Activated naive CD4-positive, alpha-beta T cell treated with anti-CD3 and anti-CD28 coated beads for 36 hours (primary cell): Measurements from ENCODE around the gene DPF3. TPM values are rescaled to one million over a fixed set of nuclear protein-coding genes. Genes with fewer than 3 reads are reported as not detected.
A peak's percentile ranks its signal among the peaks of the same experiment; 100 is the strongest.

Experiments used
- CTCF ChIA-PET: fragments of 350-600 bp; sonication (Branson Sonifier 250); formaldehyde crosslinking; loops from one replicate; lab custom pipeline; 2021; ENCODE audit warnings: antibody characterized with exemption; lab: Charles Lee
- DNase-seq: peaks from one replicate; pipeline ENCODE4 v3.0.0-alpha.2; 2020
- H3K27ac Mint-ChIP-seq: one replicate; pipeline ENCODE4 v1.8.0; 2021; ENCODE audit warnings: mild to moderate bottlenecking, mixed read lengths
- H3K27me3 Mint-ChIP-seq: one replicate; pipeline ENCODE4 v1.8.0; 2021; ENCODE audit warnings: low read depth, mixed read lengths
- H3K36me3 Mint-ChIP-seq: one replicate; pipeline ENCODE4 v1.8.0; 2021; ENCODE audit warnings: low read depth, mixed read lengths
- H3K4me1 Mint-ChIP-seq: one replicate; pipeline ENCODE4 v1.8.0; 2021; ENCODE audit warnings: low read depth, mixed read lengths
- H3K4me3 Mint-ChIP-seq: one replicate; pipeline ENCODE4 v1.8.0; 2021; ENCODE audit warnings: mild to moderate bottlenecking, moderate library complexity, mixed read lengths
- H3K9me3 Mint-ChIP-seq: one replicate; pipeline ENCODE4 v1.8.0; 2021; ENCODE audit warnings: mixed read lengths
- intact Hi-C: fragments of 100-400 bp; cut with micrococcal nuclease; formaldehyde crosslinking; loops from one replicate; pipeline ENCODE4 v1.15.1; 2023
- total RNA-seq, 2 experiments: library from RNA; stranded (reverse); gene quantifications; one replicate each; pipeline ENCODE4 v1.2.3, GENCODE V29; 2021

Gene DPF3
- total RNA-seq, 2 experiments from 2014 or later: 0.29 to 0.47 TPM

DNA sequence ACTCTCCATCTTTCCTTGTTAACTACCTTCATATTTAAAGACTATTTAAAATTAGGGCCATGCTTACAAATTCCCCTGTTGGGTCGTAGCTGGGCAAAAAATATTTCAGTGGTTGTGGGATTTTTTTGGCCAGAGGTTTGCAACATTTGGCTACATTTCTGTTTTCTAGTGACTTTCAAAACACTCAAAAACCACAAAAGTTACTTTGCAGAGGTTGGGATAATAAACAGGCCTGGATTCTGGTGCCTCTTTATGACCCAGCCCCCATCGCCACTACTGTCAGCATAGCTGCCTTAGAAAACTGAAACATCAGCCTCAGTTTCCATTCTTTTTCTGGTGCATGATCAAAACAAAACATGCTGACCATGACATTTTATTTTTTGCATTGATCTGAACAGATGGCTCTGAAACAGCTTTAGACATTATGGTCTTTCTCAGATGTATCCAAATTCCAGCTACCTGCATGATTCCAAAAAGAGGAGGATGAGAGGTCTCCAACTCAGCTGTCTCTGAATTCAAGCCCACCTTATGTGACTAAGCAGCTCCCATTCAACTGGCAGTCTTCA is 5.2 kb downstream of the DPF3 start:
- no peak overlapping the region for H3K27ac Mint-ChIP-seq
- intact Hi-C loops: no loop called here
- CTCF ChIA-PET: interaction anchor here (0.8 kb wide), 1 partner anchor 15 kb away, joined by 3 read pairs; no protein-coding TSS in a partner anchor
- H3K4me3 Mint-ChIP-seq: no peak overlapping the region
- no peak for DNase-seq
- H3K9me3 Mint-ChIP-seq: no peaks in the 10 kb centered on the region
- H3K36me3 Mint-ChIP-seq: no peaks in the 10 kb centered on the region
- peaks cover 7% of the 10 kb centered on the region for H3K4me1 Mint-ChIP-seq
- peaks cover 22% of the 10 kb centered on the region for H3K27me3 Mint-ChIP-seq

- H3K27ac Mint-ChIP-seq: no peak overlapping the region
- CTCF ChIA-PET: interaction anchor here (0.8 kb wide), 1 partner anchor 16 kb away, joined by 3 read pairs; no protein-coding TSS in a partner anchor
Observed at GRCh38 chr14:72888192-72888591, 5.7 kb downstream of the DPF3 start.

GRCh38 chr14:72887514-72887913 is 6.4 kb downstream of the DPF3 start:
- no peaks in the 10 kb centered on the region for H3K9me3 Mint-ChIP-seq
- H3K27ac Mint-ChIP-seq: no peak overlapping the region
- intact Hi-C loops: no loop called here
- no peak overlapping the region for H3K4me3 Mint-ChIP-seq
- H3K4me1 Mint-ChIP-seq: peaks cover 5% of the 10 kb centered on the region
- no peak for DNase-seq
- H3K36me3 Mint-ChIP-seq: no peaks in the 10 kb centered on the region
- CTCF ChIA-PET: interaction anchor here (0.7 to 0.8 kb wide), 2 partner anchors 10 to 16 kb away, joined by 3 read pairs; no protein-coding TSS in a partner anchor
- peaks cover 19% of the 10 kb centered on the region for H3K27me3 Mint-ChIP-seq

More at GRCh38 chr14:72888192-72888591, 5.7 kb downstream of the DPF3 start:
- H3K9me3 Mint-ChIP-seq: no peaks in the 10 kb centered on the region
- peaks cover 22% of the 10 kb centered on the region for H3K27me3 Mint-ChIP-seq
- H3K4me3 Mint-ChIP-seq: no peak overlapping the region
- DNase-seq: no peak
- intact Hi-C loops: no loop called here
- H3K36me3 Mint-ChIP-seq: no peaks in the 10 kb centered on the region
- peaks cover 7% of the 10 kb centered on the region for H3K4me1 Mint-ChIP-seq

GRCh38 chr14:72884386-72884785 is 9.5 kb downstream of the DPF3 start:
- Mint-ChIP-seq H3K27ac (no peak overlapping the region), H3K4me1 (peaks cover 3% of the 10 kb centered on the region), H3K9me3 (no peaks in the 10 kb centered on the region), H3K27me3 (no peaks in the 10 kb centered on the region), H3K4me3 (no peak overlapping the region), H3K36me3 (no peaks in the 10 kb centered on the region)
- no peak for DNase-seq
- intact Hi-C loops: no loop called here
- CTCF ChIA-PET: interaction anchor here (0.6 to 0.7 kb wide), 2 partner anchors 370 to 553 kb away, joined by 3 read pairs; no protein-coding TSS in a partner anchor

DNA sequence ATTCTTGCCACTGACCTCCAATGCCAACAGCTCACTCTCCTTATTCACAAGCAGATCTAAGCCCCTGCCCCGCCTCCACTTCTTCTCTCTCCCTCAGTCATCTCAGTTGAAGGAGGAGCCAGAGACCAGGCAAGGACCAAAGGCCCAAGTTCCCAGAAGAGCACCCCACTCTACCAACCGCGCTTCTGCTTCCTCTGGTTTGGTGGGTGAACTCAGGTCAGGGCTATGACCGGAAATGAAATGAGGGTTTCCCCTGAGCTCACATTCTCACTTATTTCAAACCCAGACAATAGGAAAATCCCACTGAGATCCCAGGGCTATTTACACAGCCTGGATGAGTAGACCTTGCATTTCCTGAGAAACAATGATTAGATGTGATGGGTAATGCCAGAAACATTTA is 9.9 kb downstream of the DPF3 start:
- CTCF ChIA-PET: interaction anchor here (0.6 to 0.7 kb wide), 2 partner anchors 370 to 552 kb away, joined by 3 read pairs; no protein-coding TSS in a partner anchor
- DNase-seq: peak; percentile 14
- Mint-ChIP-seq H3K27ac (no peak overlapping the region), H3K4me1 (peaks cover 3% of the 10 kb centered on the region), H3K27me3 (no peaks in the 10 kb centered on the region), H3K4me3 (no peak overlapping the region), H3K36me3 (no peaks in the 10 kb centered on the region), H3K9me3 (no peaks in the 10 kb centered on the region)
- intact Hi-C loops: no loop called here

DNA sequence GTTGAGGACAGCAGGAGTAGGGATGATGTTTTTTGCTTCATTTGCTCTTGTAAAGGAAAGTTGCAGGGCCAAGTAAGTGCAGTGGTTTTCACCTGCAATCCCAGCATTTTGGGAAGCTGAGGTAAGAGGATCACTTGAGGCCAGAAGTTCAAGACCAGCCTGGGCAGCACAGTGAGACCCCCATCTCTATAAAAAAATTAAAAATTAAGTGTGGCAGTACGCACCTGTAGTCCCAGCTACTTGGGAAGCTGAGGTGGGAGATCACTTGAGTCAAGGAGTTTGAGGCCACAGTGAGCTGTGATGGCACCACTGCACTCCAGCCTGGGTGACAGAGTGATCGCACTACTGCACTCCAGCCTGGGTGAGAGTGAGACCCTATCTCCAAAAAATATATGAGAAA is 10.8 kb downstream of the DPF3 start:
- Mint-ChIP-seq H3K9me3 (no peaks in the 10 kb centered on the region), H3K4me1 (peaks cover 3% of the 10 kb centered on the region), H3K27ac (no peak overlapping the region), H3K4me3 (no peak overlapping the region), H3K27me3 (no peaks in the 10 kb centered on the region), H3K36me3 (no peaks in the 10 kb centered on the region)
- intact Hi-C loops: no loop called here
- CTCF ChIA-PET: no interaction called here
- DNase-seq: no peak

GRCh38 chr14:72882463-72882862 is 11.4 kb downstream of the DPF3 start:
- Mint-ChIP-seq H3K27me3 (no peaks in the 10 kb centered on the region), H3K36me3 (no peaks in the 10 kb centered on the region), H3K9me3 (no peaks in the 10 kb centered on the region), H3K4me3 (no peak overlapping the region), H3K4me1 (peaks cover 3% of the 10 kb centered on the region), H3K27ac (no peak overlapping the region)
- DNase-seq: no peak
- intact Hi-C loops: no loop called here
- CTCF ChIA-PET: no interaction called here

DNA sequence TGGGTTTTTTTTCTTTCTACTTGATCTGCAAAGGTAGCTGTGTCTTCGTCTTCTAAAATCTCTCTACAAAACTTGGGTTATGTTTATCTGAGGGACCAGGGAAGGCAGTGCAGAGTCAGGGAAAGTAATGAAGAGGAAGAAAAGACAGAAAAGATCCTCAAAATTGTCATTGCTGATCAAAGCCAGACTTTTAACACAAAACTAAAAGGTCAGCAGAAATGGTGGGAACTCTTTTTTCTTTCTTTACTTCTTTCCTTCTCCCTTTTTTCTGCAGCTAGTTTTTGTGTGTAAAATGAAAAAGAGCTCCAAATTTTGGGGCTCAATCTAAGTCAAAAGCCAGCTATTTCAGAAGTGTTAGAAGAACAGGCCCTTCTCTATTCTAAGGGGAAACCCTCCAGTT is 11.9 kb downstream of the DPF3 start:
- Mint-ChIP-seq H3K27me3 (no peaks in the 10 kb centered on the region), H3K27ac (no peak overlapping the region), H3K36me3 (no peaks in the 10 kb centered on the region), H3K9me3 (no peaks in the 10 kb centered on the region), H3K4me3 (no peak overlapping the region), H3K4me1 (peaks cover 3% of the 10 kb centered on the region)
- CTCF ChIA-PET: no interaction called here
- intact Hi-C loops: no loop called here
- no peak for DNase-seq

GRCh38 chr14:72881543-72881942 is 12.4 kb downstream of the DPF3 start:
- intact Hi-C loops: no loop called here
- H3K9me3 Mint-ChIP-seq: no peaks in the 10 kb centered on the region
- H3K4me3 Mint-ChIP-seq: no peak overlapping the region
- no peak overlapping the region for H3K27ac Mint-ChIP-seq
- CTCF ChIA-PET: interaction anchor here (0.7 kb wide), 1 partner anchor 58 kb away, joined by 4 read pairs; no protein-coding TSS in a partner anchor
- no peaks in the 10 kb centered on the region for H3K27me3 Mint-ChIP-seq
- peaks cover 3% of the 10 kb centered on the region for H3K4me1 Mint-ChIP-seq
- no peaks in the 10 kb centered on the region for H3K36me3 Mint-ChIP-seq
- DNase-seq: no peak

DNA sequence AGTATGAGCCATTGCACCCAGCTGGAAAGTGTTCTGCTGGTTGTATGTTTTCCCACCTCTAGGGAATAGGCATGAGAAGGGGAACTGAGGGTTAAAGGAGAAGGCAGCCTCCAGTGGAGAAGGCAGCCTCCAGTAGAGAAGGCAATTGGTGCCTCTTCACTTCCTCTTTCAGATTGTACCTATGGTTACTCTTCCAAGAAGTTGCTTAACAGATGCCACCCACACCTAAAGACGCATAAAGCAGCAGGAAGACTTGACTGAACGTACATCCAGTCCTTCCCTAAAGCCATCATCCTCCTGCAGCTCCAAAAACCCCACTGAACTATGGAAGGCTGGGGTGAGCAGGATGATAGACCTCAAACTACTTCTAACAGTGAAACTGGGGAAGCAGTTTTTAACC is 13.1 kb downstream of the DPF3 start:
- no peak for DNase-seq
- H3K4me3 Mint-ChIP-seq: no peak overlapping the region
- no peak overlapping the region for H3K27ac Mint-ChIP-seq
- CTCF ChIA-PET: interaction anchor here (0.7 kb wide), 1 partner anchor 58 kb away, joined by 4 read pairs; no protein-coding TSS in a partner anchor
- H3K27me3 Mint-ChIP-seq: no peaks in the 10 kb centered on the region
- H3K4me1 Mint-ChIP-seq: peaks cover 3% of the 10 kb centered on the region
- H3K36me3 Mint-ChIP-seq: no peaks in the 10 kb centered on the region
- no peaks in the 10 kb centered on the region for H3K9me3 Mint-ChIP-seq
- intact Hi-C loops: no loop called here

- H3K4me3 Mint-ChIP-seq: no peak overlapping the region
- H3K27ac Mint-ChIP-seq: no peak overlapping the region
- H3K27me3 Mint-ChIP-seq: no peaks in the 10 kb centered on the region
- no peaks in the 10 kb centered on the region for H3K36me3 Mint-ChIP-seq
- no peak for DNase-seq
- intact Hi-C loops: no loop called here
- no peaks in the 10 kb centered on the region for H3K9me3 Mint-ChIP-seq
- CTCF ChIA-PET: no interaction called here
- peaks cover 3% of the 10 kb centered on the region for H3K4me1 Mint-ChIP-seq
Observed at GRCh38 chr14:72880164-72880563, 13.7 kb downstream of the DPF3 start.

GRCh38 chr14:72879431-72879830 is 14.5 kb downstream of the DPF3 start:
- no peaks in the 10 kb centered on the region for H3K27me3 Mint-ChIP-seq
- H3K27ac Mint-ChIP-seq: no peak overlapping the region
- H3K4me1 Mint-ChIP-seq: peaks cover 3% of the 10 kb centered on the region
- CTCF ChIA-PET: no interaction called here
- DNase-seq: no peak
- intact Hi-C loops: no loop called here
- H3K9me3 Mint-ChIP-seq: no peaks in the 10 kb centered on the region
- no peaks in the 10 kb centered on the region for H3K36me3 Mint-ChIP-seq
- H3K4me3 Mint-ChIP-seq: no peak overlapping the region

- Mint-ChIP-seq H3K36me3 (no peaks in the 10 kb centered on the region), H3K9me3 (no peaks in the 10 kb centered on the region), H3K27me3 (no peaks in the 10 kb centered on the region), H3K4me3 (no peak overlapping the region), H3K27ac (no peak overlapping the region), H3K4me1 (peaks cover 3% of the 10 kb centered on the region)
- intact Hi-C loops: no loop called here
- no peak for DNase-seq
- CTCF ChIA-PET: no interaction called here
Observed at GRCh38 chr14:72878746-72879145, 15.2 kb downstream of the DPF3 start.
